HL-60/S4 treated with retinoic acid at 250 ng/mL for 4 days and 3 days (cell line): Measurements from ENCODE around the gene PADI4.

ENCODE experiments used
- in situ Hi-C: fragments of 300-500 bp; cut with MboI; formaldehyde crosslinking; loops from 2 replicates; pipeline ENCODE4 v1.7.0; 2022; ENCODE audit warnings: low sequenced_read_pairs

The PADI4 gene, protein sequence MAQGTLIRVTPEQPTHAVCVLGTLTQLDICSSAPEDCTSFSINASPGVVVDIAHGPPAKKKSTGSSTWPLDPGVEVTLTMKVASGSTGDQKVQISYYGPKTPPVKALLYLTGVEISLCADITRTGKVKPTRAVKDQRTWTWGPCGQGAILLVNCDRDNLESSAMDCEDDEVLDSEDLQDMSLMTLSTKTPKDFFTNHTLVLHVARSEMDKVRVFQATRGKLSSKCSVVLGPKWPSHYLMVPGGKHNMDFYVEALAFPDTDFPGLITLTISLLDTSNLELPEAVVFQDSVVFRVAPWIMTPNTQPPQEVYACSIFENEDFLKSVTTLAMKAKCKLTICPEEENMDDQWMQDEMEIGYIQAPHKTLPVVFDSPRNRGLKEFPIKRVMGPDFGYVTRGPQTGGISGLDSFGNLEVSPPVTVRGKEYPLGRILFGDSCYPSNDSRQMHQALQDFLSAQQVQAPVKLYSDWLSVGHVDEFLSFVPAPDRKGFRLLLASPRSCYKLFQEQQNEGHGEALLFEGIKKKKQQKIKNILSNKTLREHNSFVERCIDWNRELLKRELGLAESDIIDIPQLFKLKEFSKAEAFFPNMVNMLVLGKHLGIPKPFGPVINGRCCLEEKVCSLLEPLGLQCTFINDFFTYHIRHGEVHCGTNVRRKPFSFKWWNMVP

DNA sequence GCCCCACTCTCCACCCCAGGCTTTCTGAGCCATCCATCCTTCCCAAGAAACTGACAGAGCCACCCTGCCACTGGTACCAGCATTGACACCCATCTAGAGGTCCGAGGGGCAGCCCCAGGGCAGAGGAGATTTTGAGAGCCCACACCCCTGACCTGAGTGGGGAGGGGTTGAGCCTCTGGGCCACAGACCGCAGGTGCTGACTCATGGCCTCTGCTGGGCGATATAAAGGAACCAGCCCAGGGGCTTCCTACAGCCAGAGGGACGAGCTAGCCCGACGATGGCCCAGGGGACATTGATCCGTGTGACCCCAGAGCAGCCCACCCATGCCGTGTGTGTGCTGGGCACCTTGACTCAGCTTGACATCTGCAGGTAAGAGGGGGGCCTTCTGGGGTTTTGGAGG is at the start of gene PADI4:
TSS of gene PADI4 (plus strand) at position 252 of the 400 bp plus-strand sequence. CDS start at position 278, 26 bp downstream.
- in situ Hi-C loops, result no loop called here

DNA sequence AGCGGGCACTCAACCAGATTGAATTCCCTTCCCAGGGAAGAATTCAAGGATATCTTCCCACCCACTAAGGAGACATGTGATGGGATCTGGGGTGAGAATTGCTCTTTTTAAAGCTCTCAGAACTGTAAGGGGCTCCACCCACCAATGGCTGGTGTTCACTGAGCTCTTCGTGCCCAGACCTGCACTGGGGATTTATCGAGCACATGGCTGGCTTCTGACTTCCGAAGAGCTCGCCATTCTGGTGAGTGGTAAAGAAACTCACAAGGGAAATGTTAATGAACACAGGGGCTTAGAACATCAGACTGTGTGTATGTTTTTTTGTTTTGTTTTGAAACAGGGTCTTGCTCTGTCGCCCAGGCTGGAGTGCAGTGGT is 49.3 kb upstream of the PADI4 start:
- in situ Hi-C loops, result no loop called here

- in situ Hi-C loops, result no loop called here
These were observed 48.6 kb upstream of the PADI4 start for GRCh38 chr1:17259233-17259873.

- in situ Hi-C loops, result no loop called here
These were observed 47.7 kb upstream of the PADI4 start for GRCh38 chr1:17260264-17260663.

- in situ Hi-C loops, result no loop called here
These were observed 47.3 kb upstream of the PADI4 start for GRCh38 chr1:17260738-17261137.

GRCh38 chr1:17263936-17264335 is 44.1 kb upstream of the PADI4 start:
- in situ Hi-C loops, result no loop called here

GRCh38 chr1:17264470-17264869 is 43.5 kb upstream of the PADI4 start:
- in situ Hi-C loops, result no loop called here

- in situ Hi-C loops, result no loop called here
These were observed 42.8 kb upstream of the PADI4 start for GRCh38 chr1:17265162-17265561.

DNA sequence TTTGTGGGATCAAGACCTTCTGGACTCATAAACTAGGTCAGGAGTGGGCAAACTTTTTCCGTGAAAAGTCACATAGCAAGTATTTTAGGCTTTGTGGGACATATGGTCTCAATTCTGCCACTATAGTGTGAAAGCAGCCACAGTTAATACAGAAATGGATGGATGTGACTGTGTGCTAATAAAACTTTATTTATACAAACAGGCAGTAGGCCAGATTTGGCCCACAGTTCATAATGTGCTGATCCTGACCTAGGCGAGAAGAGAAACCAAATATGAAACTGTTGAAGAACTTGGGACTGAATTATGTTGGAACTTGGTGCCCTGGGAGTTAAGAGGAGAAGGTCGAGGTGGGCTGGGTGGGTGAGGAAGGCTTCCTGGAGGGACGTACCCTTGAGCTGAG is 42.0 kb upstream of the PADI4 start:
- in situ Hi-C loops, result no loop called here

- in situ Hi-C loops, result loop anchor here (10.0 kb wide), 1 partner anchor 64 kb away; no protein-coding TSS in a partner anchor
These were observed 36.9 kb upstream of the PADI4 start for GRCh38 chr1:17270891-17271765.

GRCh38 chr1:17272066-17272465 is 35.9 kb upstream of the PADI4 start:
- in situ Hi-C loops, result loop anchor here (10.0 kb wide), 1 partner anchor 63 kb away; no protein-coding TSS in a partner anchor

GRCh38 chr1:17272646-17273045 is 35.4 kb upstream of the PADI4 start:
- in situ Hi-C loops, result loop anchor here (10.0 kb wide), 1 partner anchor 62 kb away; no protein-coding TSS in a partner anchor

DNA sequence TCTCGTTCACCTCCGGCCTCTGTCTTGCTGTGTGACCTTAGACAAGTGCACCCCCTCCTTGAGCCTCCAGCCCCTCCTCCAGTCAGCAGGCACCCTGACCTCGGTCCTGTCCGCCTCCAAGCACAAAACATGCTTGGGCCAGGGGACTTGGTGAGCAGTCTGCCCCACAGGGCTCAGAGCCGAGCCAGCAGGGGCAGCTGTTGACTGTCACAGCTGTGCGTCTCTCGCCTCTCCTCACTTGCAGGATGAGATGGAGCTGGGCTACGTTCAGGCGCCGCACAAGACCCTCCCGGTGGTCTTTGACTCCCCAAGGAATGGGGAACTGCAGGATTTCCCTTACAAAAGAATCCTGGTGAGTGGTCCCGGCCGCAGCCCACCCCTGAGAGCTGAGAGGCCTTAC is 34.9 kb upstream of the PADI4 start:
- in situ Hi-C loops, result loop anchor here (10.0 kb wide), 1 partner anchor 62 kb away; no protein-coding TSS in a partner anchor

- in situ Hi-C loops, result loop anchor here (10.0 kb wide), 1 partner anchor 60 kb away; no protein-coding TSS in a partner anchor
These were observed 33.5 kb upstream of the PADI4 start for GRCh38 chr1:17274186-17275170.

DNA sequence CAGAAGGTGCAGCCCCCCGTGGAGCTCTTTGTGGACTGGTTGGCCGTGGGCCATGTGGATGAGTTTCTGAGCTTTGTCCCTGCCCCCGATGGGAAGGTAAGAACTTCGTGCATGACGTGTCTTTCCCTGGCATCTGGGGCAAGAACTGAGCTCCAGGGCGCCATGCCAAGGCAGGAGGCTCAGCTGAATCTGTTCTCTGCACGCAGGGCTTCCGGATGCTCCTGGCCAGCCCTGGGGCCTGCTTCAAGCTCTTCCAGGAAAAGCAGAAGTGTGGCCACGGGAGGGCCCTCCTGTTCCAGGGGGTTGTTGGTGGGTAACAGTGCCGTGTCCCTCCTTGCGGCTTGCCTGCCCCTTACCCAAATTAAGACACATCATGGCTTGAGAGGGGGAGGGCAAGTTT is 31.4 kb upstream of the PADI4 start:
- in situ Hi-C loops, result loop anchor here (10.0 kb wide), 1 partner anchor 58 kb away; no protein-coding TSS in a partner anchor

GRCh38 chr1:17277511-17278159 is 30.4 kb upstream of the PADI4 start:
- in situ Hi-C loops, result loop anchor here (10.0 kb wide), 1 partner anchor 57 kb away; no protein-coding TSS in a partner anchor

DNA sequence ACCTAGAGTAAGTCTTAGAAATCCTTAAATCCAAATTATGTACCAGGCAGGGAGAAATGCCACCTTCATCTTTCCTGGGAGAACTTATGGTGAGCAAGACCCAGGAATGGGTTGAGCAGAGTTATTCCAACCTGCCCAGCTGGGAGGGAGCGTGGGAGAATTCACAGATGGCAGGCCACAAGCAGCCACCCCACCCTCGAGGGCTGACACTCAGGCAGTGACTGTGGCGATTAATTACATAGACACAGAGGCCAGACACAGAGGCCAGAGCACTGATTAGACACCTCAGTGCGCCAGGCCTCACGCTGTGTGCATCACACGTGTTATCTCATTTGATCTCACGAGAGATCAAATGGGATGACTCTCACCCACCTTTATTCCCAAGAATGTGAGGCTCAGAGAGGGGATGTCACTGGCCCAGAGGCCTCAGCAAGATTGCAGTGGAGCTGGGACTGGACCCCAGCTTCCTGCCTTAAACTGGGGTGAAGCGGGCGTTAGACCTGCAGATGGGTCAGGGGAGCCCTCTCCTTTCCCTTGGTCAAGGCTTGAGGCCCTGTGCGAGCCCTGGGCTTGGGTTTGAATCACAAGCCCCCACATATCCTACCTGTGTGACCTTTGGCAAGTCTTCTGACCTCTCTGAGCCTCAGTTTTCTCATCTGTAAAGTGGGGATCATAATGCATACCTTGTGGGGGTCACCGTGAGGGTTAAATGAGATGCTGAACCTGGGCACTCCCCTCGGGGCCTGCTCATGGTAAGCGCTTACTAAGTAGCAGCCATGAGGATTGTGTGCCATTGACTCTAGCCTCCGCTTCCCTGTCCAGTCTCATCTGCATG is 28.8 kb upstream of the PADI4 start:
- in situ Hi-C loops, result loop anchor here (10.0 kb wide), 1 partner anchor 56 kb away; no protein-coding TSS in a partner anchor

- in situ Hi-C loops, result no loop called here
These were observed 27.6 kb upstream of the PADI4 start for GRCh38 chr1:17280436-17280835.
